A549 treated with Mapracorat at 1 μM for 4 hours (cell line): ENCODE measurements around the gene SPRYD4. TPM values are rescaled to one million over a fixed set of nuclear protein-coding genes. Genes with fewer than 3 reads are reported as not detected.

Experiments
- total RNA-seq: library from RNA; stranded (reverse); fragments of 200-300 nt; extraction: Qiagen RNA extraction; gene quantifications from 5 replicates; pipeline ENCODE4 v1.2.3, GENCODE V29; 2022

The SPRYD4 gene
- 1.7 to 1.9 TPM (median 1.8 TPM) in 5 replicates for total RNA-seq

DNA sequence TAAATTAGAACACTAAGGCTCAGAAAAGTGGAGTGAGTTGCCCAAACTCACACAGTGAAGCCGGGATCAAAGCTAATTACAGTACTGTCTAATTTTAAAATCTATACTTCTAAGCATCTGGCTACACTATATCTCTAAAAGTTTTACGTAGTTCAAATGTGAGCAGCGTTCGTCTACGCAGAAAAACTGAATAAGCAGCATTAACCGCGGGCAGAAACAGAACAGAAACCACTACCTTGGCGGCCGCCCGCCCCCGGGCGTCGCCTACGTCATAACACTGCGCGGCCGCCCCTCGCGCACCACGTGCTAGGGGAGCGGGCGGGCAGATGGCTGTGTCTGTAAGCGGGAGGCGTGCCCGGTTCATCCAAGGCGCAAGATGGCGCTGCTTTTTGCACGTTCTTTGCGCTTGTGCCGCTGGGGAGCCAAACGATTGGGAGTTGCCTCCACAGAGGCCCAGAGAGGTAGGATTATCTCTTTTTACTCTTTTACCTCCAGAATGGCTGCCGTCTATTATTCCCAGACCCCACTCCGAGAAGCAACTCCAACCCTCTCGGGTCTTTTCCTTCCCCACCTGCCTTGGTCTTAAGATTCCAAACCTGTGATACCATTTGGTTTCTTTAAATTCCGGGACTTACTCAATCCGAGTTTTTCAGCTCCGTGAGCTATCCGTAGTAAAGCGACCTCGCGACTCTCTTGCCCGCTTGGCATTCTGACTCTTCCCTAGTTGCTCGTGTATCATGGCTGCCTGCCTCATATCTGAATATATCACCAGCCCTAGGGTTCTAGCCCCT lies at the start of gene SPRYD4:
Gene SPRYD4, plus strand, starts transcription at position 363 of the 791 bp plus-strand sequence. Its CDS starts 14 bp downstream, at position 377.

DNA sequence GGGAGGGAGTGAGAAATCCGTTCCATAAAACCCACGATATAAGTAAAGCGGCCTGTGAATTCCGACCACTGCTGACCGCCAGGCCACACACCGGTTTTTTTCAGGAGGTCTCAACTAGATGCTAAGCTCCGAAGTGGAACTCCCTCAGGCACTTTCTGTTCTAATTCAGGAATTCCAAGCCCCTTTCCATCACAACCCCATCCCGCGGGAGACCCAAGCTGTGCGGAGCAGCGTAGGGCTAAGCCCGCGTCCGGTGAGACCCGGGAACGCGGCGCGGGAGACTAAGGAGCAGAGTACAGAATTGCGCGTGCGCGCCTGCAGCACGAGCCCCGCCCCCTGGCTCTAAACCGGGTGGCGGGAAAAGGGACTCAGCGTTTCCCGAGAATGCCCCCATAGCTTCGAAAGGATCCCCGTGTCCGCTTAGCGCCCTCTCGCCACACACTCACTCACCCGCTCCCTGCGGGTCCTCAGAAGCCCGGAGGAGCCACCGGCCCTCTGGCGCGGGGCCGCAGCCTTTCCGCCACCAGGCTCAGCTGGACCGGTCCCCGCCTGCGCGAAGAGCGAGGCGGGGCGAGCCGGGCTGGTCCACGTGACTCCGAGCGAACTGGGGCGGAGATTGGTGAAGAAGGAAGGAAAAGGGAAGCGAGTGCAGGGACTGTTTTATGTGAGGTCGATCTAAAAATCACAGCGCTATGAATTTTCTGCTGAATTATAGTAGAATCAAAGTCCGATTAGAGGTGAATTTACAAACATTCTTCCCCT lies 19.3 kb upstream of the SPRYD4 start, which contains the start of gene TIMELESS:
Gene TIMELESS, minus strand, starts transcription at position 567 of the 762 bp plus-strand sequence. CDS start 15,256 bp downstream, outside the sequence.

DNA sequence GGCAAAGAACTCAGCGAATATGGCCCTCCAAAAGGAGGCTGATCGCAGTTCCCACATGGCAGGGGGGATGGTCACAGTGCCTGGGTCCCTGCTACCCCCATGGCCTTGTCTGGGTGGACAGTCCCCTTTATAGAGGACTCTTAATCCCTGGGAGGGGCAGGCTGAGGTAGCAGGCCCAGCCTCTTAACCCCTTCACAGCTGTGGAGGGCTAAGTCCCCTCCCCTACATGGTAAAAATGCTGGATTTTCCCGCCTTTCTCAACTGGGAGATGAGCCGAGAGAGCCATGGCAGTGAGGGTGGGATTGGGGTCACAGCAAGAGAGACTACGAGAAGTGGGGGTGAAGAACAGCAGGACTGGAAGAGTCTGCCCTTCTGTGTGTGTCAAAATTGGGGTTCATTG lies 13.8 kb upstream of the SPRYD4 start, which contains the start of gene MIP:
Gene MIP, minus strand, starts transcription at position 101 of the 400 bp plus-strand sequence. Its CDS starts 44 bp downstream, at position 57.

DNA sequence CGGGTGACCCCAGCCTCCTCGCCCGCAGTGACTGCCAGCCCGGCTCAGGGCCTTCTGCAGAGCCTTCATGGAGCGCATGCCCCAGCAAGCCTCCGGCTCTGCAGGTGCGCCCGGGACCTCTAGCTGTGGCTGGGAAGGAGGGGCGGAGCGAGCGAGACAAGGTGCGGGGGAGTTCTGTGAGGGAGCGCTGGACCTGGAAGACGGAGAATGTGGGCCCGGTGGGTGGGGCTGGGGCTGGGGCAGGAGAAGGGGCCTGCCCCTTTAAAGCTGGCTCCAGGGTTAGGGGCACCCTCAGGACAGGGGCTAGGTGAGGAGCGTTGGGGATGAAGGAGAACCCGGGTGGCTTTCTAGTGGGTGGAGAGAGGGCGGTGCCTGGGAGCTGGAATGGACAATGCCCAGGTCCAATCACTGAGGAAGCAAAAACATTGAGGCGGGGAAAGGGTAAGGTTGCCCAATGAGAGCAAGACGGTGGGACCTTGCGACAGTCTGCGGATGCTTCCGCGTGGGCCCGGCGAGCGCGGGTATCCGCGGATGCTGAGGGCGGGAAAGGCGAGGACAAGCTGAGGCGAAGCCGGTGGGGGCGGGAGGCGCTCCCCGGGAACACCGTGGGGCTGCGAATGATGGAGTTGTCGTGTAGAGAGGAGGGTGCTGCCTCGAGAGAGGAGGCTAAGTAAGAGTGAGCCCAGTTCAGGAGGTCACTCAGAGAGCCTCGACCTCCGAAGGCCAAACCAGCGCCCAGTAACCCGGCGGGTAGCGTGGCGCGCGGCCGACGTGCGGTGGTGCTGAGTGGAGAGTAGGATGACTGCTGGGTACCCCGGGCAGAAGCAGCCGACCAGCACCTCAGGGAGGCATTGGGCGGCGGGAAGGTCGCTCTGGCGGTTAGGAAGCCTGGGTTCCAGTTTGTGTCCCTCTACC lies 19.9 kb downstream of the SPRYD4 start, which contains the start of gene GLS2:
Gene GLS2, minus strand, starts transcription at position 121 of the 915 bp plus-strand sequence. Its CDS starts 43 bp downstream, at position 78.

DNA sequence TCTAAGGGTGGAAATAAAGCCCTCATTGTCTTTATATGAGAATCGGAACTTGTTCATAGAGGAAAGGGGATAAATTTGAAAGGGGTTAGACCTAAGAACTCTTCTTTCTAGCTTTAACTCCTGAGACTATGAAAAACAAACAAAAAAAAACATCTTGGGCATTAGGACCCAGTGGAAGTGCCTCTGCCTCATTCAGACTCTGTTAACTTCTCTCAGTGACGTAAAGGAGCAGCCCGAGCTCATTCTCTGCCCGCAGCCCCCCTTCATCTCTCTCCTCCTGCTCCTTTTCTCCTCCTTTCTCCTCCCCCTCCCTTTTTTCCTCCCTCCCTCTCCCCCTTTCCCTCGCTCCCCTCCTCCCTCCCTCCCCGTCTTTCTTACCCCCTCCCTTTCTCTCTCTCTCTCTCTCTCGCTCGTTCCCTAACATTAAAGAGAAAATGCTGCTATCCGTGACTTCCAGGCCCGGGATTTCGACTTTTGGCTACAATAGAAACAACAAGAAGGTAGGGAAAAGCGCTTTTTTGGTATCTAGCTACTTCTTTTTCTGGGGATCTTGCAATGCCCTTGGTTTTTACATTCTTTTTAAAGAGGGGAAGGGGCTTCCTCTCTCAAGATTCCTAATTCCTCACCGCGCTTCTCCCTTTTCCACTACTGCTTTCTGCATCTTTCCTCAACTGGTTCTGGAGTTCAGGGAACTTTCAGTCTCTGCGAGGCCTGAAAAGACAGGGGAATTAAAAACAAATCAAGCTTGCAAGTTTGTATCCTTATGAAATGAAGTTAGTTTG lies 53.4 kb downstream of the SPRYD4 start, which contains the start of gene RBMS2:
Gene RBMS2, plus strand, starts transcription at position 231 of the 782 bp plus-strand sequence. Its CDS starts 204 bp downstream, at position 435.

Other genes starting within 250 kb of the SPRYD4 start
- 21.8 to 27.4 TPM (median 25.1 TPM) in 5 replicates for gene RNF41, start 246.7 kb upstream of the SPRYD4 start, total RNA-seq
- gene NABP2, start 244.2 kb upstream of the SPRYD4 start, total RNA-seq: 56.6 to 61.3 TPM (median 57.8 TPM) in 5 replicates
- not detected in 5 replicates for gene SLC39A5, start 238.5 kb upstream of the SPRYD4 start, total RNA-seq
- 33.6 to 47.3 TPM (median 45.6 TPM) in 5 replicates for gene ANKRD52, start 210.2 kb upstream of the SPRYD4 start, total RNA-seq
- gene COQ10A, start 201.6 kb upstream of the SPRYD4 start, total RNA-seq: 15.2 to 17.4 TPM (median 16.5 TPM) in 5 replicates
- 145 to 174 TPM (median 156 TPM) in 5 replicates for gene CS, start 168.2 kb upstream of the SPRYD4 start, total RNA-seq
- 120 to 149 TPM (median 142 TPM) in 5 replicates for gene CNPY2, start 152.6 kb upstream of the SPRYD4 start, total RNA-seq
- gene PAN2, start 134.6 kb upstream of the SPRYD4 start, total RNA-seq: 10.8 to 22.0 TPM (median 14.5 TPM) in 5 replicates
- 0.22 to 0.64 TPM (median 0.33 TPM) in 5 replicates for gene IL23A, start 129.7 kb upstream of the SPRYD4 start, total RNA-seq
- 9.5 to 13.7 TPM (median 12.0 TPM) in 5 replicates for gene STAT2, start 108.5 kb upstream of the SPRYD4 start, total RNA-seq
- gene APOF, start 105.7 kb upstream of the SPRYD4 start, total RNA-seq: not detected in 5 replicates
- gene TIMELESS, start 19.2 kb upstream of the SPRYD4 start, total RNA-seq: 31.7 to 38.8 TPM (median 36.6 TPM) in 5 replicates
- 0.13 to 0.32 TPM (median 0.23 TPM) in 4 of 5 replicates, not detected in the other for gene MIP, start 13.9 kb upstream of the SPRYD4 start, total RNA-seq
- 0.13 to 0.24 TPM (median 0.16 TPM) in 3 of 5 replicates, not detected in the others for gene GLS2, start 19.6 kb downstream of the SPRYD4 start, total RNA-seq
- gene RBMS2, start 53.2 kb downstream of the SPRYD4 start, total RNA-seq: 9.4 to 18.3 TPM (median 11.8 TPM) in 5 replicates
- 26.6 to 47.2 TPM (median 40.6 TPM) in 5 replicates for gene BAZ2A, start 161.7 kb downstream of the SPRYD4 start, total RNA-seq
- gene ATP5F1B, start 177.4 kb downstream of the SPRYD4 start, total RNA-seq: 808 to 925 TPM (median 897 TPM) in 5 replicates
- 350 to 392 TPM (median 368 TPM) in 5 replicates for gene PTGES3, start 219.7 kb downstream of the SPRYD4 start, total RNA-seq